Esophagus squamous epithelium (tissue), 4 donors: ENCODE measurements around the gene HSPBP1.

Experiments used
- CTCF ChIP-seq, 6 experiments: fragments of 450-650 bp in 4 of 6; fragments of 200-600 bp in 2 of 6; sonication (generic) in 2 of 6; IDR thresholded peaks; one replicate each; pipeline ENCODE4 v1.5.1; 2016 to 2019; ENCODE audit warnings: antibody characterized with exemption in 6 of 6, mild to moderate bottlenecking in 4 of 6, moderate library complexity in 4 of 6
- POLR2A ChIP-seq, 4 donors: fragments of 450-650 bp; IDR thresholded peaks; one replicate each; pipeline ENCODE4 v1.6.1; 2017; ENCODE audit warnings: antibody characterized with exemption in 4 of 4, mild to moderate bottlenecking in 4 of 4, moderate library complexity in 3 of 4

GRCh38 chr19:55228015-55228391 is 51.9 kb downstream of the HSPBP1 start:
- no peak for TF ChIP-seq POLR2A (IDR thresholded peaks at IDR 0.05)
- TF ChIP-seq CTCF (IDR thresholded peaks at IDR 0.05), result no peak
